SJCRH30 (cell line): Measurements from ENCODE around the gene GUK1. TPM values are rescaled to one million over a fixed set of nuclear protein-coding genes. Genes with fewer than 3 reads are reported as not detected.
"Not testable (repeated sequence)": the region's sequence is repeated elsewhere in the genome, so short reads cannot be mapped to it uniquely, and the experiment has no call there.

Source experiments
- DNase-seq, 2 experiments: peaks; one replicate each; pipeline ENCODE4 v3.0.0-alpha.2; 2015 to 2020
- H3K27ac ChIP-seq: fragments of 250-450 bp; sonication (Bioruptor Pico); 2 replicates; pipeline ENCODE4 v1.5.1; 2020; ENCODE audit warnings: mild to moderate bottlenecking, moderate library complexity
- H3K27me3 ChIP-seq: fragments of 250-450 bp; sonication (Bioruptor Pico); 2 replicates; pipeline ENCODE4 v1.5.1; 2020; ENCODE audit warnings: mild to moderate bottlenecking, moderate library complexity
- H3K36me3 ChIP-seq: fragments of 250-450 bp; sonication (Bioruptor Pico); 2 replicates; pipeline ENCODE4 v1.5.1; 2020; ENCODE audit warnings: mild to moderate bottlenecking, moderate library complexity
- H3K4me1 ChIP-seq: fragments of 250-450 bp; sonication (Bioruptor Pico); 2 replicates; pipeline ENCODE4 v1.5.1; 2020; ENCODE audit warnings: mild to moderate bottlenecking, moderate library complexity
- H3K4me3 ChIP-seq: fragments of 250-450 bp; sonication (Bioruptor Pico); 2 replicates; pipeline ENCODE4 v1.5.1; 2020; ENCODE audit warnings: mild to moderate bottlenecking, moderate library complexity
- H3K9me3 ChIP-seq: fragments of 250-450 bp; sonication (Bioruptor Pico); replicated peaks from 2 replicates; pipeline ENCODE4 v1.5.1; 2020; ENCODE audit warnings: mild to moderate bottlenecking, moderate library complexity
- total RNA-seq: library from RNA; depleted of rRNA; stranded (reverse); fragments of >200 nt; shearing (Covaris generic); gene quantifications from 2 replicates; pipeline ENCODE4 v1.2.3, GENCODE V29; 2014

GUK1 gene
- total RNA-seq, 1 experiment from 2014 or later = 114 TPM

DNA sequence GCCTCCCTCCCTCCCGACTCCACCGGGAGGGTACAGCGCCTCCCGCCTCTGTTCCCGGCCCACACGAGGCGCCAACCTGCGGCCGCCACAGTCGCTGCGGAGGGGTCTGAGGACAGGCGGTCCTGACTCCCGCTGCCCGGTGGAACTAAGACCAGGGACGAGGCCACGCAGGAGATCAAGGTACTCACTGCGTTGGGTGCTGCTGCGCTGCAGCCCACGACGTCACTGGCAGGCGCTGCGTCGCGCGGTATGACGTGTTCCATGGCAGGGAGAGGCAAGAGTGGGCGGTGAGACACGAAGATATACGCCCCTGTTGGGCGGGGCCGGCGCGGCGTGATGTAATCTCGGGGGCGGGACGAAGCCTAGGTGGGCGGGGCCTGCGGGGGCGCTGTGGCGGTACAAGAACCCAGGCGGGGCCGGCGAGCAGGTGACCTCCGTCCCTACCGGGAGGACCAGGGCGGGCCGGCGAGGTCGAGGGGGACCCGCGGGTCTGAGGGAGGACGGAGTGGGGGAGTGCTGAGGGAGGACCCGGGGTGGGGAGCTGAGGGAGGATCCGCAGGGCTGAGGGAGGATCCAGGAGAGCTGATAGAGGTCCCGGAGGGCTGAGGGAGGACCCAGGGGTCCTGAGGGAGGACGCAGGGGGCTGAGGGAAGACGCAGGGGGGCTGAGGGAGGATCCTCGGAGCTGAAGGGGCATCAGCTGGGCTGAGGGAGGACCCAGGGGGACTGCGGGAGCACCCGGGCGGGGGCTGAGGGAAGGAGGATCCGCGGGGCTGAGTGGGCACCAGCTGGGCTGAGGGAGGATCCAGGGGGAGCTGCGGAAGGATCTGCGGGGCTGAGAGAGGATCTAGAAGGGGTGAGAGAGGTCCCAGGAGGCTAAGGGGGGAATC lies 30.8 kb upstream of the GUK1 start, which contains the start of gene MRPL55:
Gene MRPL55 (minus strand): TSS at position 227 of the 889 bp plus-strand sequence. CDS start 1,039 bp downstream, outside the sequence.
- H3K27me3 ChIP-seq = no peaks in the 10 kb centered on the region
- peak; percentile 97 to 98 for DNase-seq
- peaks cover 5% of the 10 kb centered on the region for H3K4me1 ChIP-seq
- 0 out of 2 replicates have a peak, but pooled peaks cover 2% of the 10 kb centered on the region for H3K36me3 ChIP-seq
- no peaks in the 10 kb centered on the region; the same call in none of the 2 replicates for H3K9me3 ChIP-seq
- peak within 1 kb of the TSS; percentile 91 for H3K27ac ChIP-seq
- H3K4me3 ChIP-seq = peak within 1 kb of the TSS; percentile 94

DNA sequence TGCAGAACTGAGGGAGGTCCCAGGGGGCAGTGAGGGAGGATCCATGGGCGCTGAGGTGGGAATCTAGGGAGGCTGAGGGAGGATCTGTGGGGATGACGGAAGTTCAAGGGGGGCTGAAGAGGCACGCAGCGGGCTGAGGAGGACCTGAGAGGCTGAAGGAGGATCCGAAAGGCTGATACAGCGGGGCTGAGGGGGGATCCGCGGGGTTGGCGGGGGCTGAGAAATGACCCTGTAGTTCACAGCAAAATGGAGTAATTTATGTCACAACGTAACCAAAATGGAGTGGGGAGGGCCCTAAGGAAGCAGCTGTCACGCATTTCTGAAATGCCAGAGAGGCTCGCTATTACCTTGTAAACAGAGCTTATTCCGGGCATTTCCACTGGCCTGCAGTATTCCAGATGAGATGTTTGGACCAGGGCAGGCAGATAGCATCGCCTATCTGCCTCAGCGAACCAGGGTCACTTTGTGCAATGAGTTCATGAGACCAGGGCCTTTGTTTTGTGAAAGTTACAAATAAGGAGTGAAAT lies 30.1 kb upstream of the GUK1 start:
- Histone ChIP-seq H3K9me3 (no peaks in the 10 kb centered on the region; the same call in none of the 2 replicates), H3K4me3 (peak overlapping the region; percentile 94), H3K4me1 (peaks cover 5% of the 10 kb centered on the region), H3K27ac (peak overlapping the region; percentile 91), H3K36me3 (0 out of 2 replicates have a peak, but pooled peaks cover 2% of the 10 kb centered on the region), H3K27me3 (no peaks in the 10 kb centered on the region)
- peak; percentile 75 to 76 for DNase-seq

DNA sequence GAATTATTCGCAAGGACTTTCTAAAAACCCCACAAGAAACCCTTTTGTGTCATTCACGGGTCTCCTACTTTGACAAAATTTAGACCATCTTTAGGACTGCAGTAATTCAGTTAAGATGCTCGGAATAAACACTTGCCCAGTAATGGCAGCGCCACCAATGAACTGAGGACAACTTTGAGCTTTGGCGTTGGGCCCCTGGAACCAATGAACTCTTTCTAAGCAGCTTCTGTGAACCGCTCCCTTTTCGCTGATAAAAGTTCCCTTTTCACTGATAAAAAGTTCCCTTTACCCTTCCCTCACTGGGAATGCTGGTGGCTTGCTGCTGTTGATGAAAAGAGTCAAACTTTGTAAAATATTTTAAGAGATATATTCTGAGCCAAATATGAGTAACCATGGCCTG lies 29.5 kb upstream of the GUK1 start:
- H3K9me3 ChIP-seq = no peaks in the 10 kb centered on the region; the same call in none of the 2 replicates
- H3K36me3 ChIP-seq = 0 out of 2 replicates have a peak, but pooled peaks cover 2% of the 10 kb centered on the region
- peak overlapping the region; percentile 91 for H3K27ac ChIP-seq
- H3K27me3 ChIP-seq = no peaks in the 10 kb centered on the region
- H3K4me1 ChIP-seq = peaks cover 5% of the 10 kb centered on the region
- H3K4me3 ChIP-seq = peak overlapping the region; percentile 94
- no peak for DNase-seq

DNA sequence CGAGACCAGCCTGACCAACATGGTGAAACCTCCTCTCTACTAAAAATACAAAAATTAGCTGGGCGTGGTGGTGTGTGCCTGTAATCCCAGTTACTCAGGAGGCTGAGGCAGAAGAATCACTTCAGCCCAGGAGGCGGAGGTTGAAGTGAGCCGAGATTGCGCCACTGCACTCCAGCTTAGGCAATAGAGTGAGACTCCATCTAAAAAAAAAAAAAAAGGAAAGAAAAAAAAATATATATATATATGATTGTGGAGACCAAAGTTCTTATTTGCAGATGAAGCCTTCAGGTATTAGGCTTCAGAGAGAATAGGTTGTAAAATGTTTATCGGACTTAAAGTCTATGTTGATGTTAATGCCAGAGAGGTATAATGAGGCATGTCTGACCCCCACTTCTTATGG lies 28.8 kb upstream of the GUK1 start:
- not testable (repeated sequence) for H3K27ac ChIP-seq, H3K4me1 ChIP-seq, DNase-seq, H3K9me3 ChIP-seq, H3K36me3 ChIP-seq, H3K4me3 ChIP-seq, H3K27me3 ChIP-seq

DNA sequence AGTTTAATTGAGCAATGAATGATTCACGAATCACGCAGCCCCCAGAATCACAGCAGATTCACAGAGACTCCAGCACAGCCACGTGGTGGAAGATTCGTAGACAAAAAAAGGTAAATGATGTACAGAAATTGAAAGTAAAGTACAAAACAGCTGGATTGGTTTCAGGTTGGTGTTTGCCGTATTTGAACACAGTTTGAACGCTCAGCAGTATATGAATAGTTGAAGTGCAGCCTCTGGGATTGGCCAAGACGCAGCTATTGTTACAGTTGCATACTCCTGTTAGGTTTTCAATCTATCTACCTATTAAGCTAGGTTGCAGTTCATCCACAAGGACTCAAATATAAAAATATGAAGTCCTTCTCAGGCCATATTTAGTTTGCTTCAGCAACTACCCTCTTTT lies 27.9 kb upstream of the GUK1 start:
- no peak for DNase-seq

DNA sequence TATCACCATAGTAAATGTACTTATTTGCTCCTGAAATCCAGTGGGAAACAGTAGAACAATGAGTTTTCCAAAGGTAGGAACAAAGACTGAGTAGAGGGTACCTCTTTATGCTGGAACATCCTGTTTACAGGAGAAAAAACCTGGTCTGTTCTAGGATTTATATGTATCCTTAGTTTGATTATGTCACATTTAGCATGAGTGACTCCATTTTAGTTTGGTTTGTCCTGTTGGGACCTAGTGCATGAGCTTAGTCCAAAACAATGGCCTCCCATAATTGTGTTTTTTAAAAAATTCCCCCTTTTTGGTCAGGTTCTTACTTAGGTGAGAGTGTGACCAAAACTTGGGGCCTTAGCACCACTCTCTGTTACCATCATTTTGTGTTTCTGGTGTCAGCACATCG lies 27.5 kb upstream of the GUK1 start:
- Histone ChIP-seq H3K36me3 (no peaks in the 10 kb centered on the region), H3K9me3 (peaks cover 4% of the 10 kb centered on the region), H3K27me3 (no peaks in the 10 kb centered on the region), H3K4me3 (no peak overlapping the region), H3K4me1 (peaks cover 5% of the 10 kb centered on the region), H3K27ac (no peak overlapping the region)
- no peak for DNase-seq

More for the DNA sequence above, 27.9 kb upstream of the GUK1 start:
- peaks cover under 1% of the 10 kb centered on the region for H3K9me3 ChIP-seq
- H3K27ac ChIP-seq = no peak overlapping the region
- H3K4me1 ChIP-seq = peaks cover 5% of the 10 kb centered on the region
- H3K4me3 ChIP-seq = no peak overlapping the region
- H3K27me3 ChIP-seq = no peaks in the 10 kb centered on the region
- no peaks in the 10 kb centered on the region for H3K36me3 ChIP-seq

DNA sequence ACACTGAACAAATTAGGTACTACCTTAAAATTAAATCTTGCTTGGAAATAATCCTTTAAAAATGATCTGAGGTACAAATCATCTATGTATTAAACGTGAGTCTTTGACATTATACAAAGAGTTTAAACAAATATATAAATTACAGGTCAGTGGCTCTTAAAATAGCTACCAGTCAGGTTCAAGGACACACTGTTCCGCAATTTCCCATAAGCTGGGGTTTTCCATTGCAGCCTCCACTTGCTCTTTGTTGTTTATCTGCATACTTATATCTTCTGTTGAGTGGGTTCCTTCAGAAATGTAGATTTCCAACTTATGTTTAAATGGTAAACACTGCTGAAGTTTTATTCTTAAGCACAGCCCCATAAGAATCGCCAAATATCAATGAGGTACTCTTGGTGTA lies 25.3 kb upstream of the GUK1 start:
- Histone ChIP-seq H3K27ac (no peak overlapping the region), H3K4me1 (peaks cover 5% of the 10 kb centered on the region), H3K4me3 (no peak overlapping the region), H3K9me3 (peaks cover 4% of the 10 kb centered on the region), H3K36me3 (no peaks in the 10 kb centered on the region), H3K27me3 (no peaks in the 10 kb centered on the region)
- no peak for DNase-seq

DNA sequence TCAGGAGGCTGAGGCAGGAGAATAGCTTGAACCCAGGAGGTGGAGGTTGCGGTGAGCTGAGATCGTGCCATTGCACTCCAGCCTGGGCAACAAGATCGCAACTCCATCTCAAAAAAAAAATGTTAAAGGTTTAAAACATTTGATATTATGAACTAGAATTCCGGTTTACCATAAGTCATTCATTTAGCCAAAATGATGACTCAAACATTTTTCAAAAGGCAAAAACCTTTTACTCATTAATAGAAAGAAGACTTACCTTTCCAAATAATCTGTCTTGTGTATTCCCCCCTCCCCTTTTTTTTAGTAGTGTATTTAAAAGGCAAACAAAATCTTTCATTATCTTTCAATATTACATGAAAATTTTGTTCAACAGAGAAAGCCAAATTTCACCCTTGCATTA lies 22.7 kb upstream of the GUK1 start:
- H3K4me1 ChIP-seq = no peaks in the 10 kb centered on the region
- H3K4me3 ChIP-seq = no peak overlapping the region
- no peak overlapping the region for H3K27ac ChIP-seq
- no peak for DNase-seq
- no peaks in the 10 kb centered on the region for H3K36me3 ChIP-seq
- no peaks in the 10 kb centered on the region for H3K27me3 ChIP-seq
- peaks cover 4% of the 10 kb centered on the region for H3K9me3 ChIP-seq

DNA sequence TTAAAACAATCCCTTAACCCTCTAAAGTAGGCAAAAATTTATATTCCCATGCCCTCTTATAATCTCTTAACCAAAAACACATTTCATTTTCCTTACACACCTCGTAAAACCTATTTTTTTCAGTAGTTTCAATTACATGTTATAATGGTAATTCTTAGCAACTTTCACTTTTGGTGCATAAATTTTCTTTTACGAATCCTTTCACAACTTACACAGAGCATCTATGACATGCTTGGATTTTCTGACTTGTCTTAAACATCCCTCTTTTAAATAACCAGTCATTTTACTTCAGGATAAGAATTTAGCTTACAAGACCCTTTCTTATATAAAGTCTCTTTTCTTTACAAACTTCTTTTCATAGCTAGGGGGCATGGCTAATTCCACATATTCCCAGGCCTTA lies 22.0 kb upstream of the GUK1 start:
- no peaks in the 10 kb centered on the region for H3K36me3 ChIP-seq
- H3K4me3 ChIP-seq = no peak overlapping the region
- H3K9me3 ChIP-seq = peaks cover 4% of the 10 kb centered on the region
- no peak for DNase-seq
- H3K27me3 ChIP-seq = peaks cover 4% of the 10 kb centered on the region; the same call in 1 of the 2 replicates
- H3K4me1 ChIP-seq = no peaks in the 10 kb centered on the region
- H3K27ac ChIP-seq = no peak overlapping the region

DNA sequence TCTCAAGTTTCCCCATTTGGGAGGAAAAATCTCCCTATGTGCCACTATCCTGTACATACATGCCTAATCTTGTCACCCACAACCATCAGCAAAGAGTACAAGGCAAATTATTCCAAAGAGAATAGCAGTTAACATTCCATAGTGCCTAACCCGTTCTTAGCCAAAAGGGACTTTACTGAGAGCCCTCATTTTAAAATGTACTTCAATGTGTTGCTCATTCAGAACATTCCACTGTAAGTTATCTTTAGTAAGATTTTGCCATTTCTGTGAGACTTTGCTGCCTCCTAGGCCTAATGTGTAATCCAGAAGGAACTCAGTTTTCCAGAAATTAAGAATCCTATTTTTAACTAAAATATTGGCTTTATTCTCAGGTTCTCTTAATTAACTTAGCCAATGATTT lies 19.7 kb upstream of the GUK1 start:
- peaks cover 9% of the 10 kb centered on the region; the same call in 1 of the 2 replicates for H3K27me3 ChIP-seq
- no peak overlapping the region for H3K4me3 ChIP-seq
- H3K9me3 ChIP-seq = peaks cover 4% of the 10 kb centered on the region; the same call in 1 of the 2 replicates
- DNase-seq = no peak
- no peak overlapping the region for H3K27ac ChIP-seq
- no peaks in the 10 kb centered on the region for H3K4me1 ChIP-seq
- no peaks in the 10 kb centered on the region for H3K36me3 ChIP-seq

DNA sequence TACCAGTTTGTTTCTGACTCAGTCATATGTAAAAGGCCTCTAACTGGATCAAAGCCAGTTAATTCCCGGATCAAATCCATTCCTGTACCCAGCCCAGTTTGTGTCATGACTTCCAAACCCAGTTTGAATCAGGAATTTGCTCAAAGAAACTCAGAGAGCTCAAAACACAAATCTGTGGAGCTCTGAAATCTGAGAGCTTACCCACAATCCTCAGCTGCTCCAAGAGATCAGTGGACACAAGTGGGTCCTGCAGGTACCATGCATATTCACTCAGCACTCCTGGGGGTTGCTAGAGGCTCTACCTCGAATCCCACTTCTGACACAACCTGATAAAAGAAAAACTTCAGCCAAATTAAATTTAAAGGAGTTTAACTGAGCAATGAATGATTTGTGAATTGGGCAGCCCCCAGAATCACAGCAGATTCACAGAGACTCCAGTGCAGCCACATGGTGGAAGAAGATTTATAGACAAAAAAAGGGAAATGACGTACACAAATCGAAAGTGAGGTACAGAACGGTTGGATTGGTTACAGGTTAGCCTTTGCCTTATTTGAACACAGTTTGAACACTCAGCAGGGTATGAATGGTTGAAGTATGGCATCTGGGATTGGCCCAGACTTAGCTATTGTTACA lies 19.1 kb upstream of the GUK1 start:
- Histone ChIP-seq H3K4me1 (no peaks in the 10 kb centered on the region), H3K4me3 (no peak overlapping the region), H3K27ac (no peak overlapping the region), H3K36me3 (no peaks in the 10 kb centered on the region), H3K27me3 (peaks cover 9% of the 10 kb centered on the region; the same call in 1 of the 2 replicates), H3K9me3 (peaks cover 4% of the 10 kb centered on the region; the same call in 1 of the 2 replicates)
- no peak for DNase-seq

DNA sequence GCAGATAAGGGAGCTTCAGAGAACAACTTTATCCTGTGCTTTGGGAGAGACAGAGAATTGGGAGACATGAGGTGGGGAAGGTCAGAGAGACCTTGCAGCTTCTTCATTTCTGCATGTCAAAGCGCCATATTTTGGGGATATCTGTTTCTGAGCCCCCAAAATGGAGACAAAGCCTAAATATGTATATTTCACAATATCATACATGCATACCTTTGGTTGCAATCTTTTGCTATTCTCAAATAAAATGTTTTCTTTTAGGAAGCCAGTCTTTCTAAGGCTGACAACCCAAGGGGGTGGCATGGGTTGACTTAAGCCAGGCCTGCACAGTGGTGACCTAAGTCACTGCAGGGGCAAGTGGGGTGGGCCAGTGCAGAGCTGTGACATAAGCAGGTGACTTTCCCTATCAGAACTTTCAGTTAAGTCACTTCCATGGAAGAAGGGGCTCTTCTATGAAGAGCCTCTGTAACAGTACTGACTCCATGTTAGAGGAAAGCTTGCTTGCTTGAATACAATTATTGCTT lies 17.1 kb upstream of the GUK1 start:
- no peaks in the 10 kb centered on the region; the same call in 1 of the 2 replicates for H3K9me3 ChIP-seq
- no peaks in the 10 kb centered on the region for H3K36me3 ChIP-seq
- H3K4me3 ChIP-seq = no peak overlapping the region
- H3K4me1 ChIP-seq = no peaks in the 10 kb centered on the region
- no peak overlapping the region for H3K27ac ChIP-seq
- no peak for DNase-seq
- H3K27me3 ChIP-seq = peaks cover 12% of the 10 kb centered on the region; the same call in 1 of the 2 replicates

DNA sequence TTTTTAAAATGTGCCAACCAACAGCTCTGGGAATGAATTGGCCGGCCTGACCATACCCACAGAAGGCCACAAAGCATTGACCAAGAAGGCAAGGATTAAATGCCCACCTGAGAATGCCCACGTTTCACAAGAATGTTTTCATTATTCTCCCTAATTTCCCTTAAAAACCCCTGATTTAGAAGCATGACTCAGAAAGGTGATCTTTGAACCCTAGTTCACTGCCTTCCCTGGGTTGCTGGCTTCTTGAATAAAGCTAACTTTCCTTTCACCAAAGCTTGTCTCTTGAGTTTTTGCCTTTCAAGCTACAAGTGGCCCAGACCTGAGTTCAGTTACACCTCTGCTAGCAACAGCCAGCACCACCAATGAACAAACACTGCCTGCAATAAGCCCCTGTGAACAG lies 16.6 kb upstream of the GUK1 start:
- Histone ChIP-seq H3K27ac (no peak overlapping the region), H3K4me1 (no peaks in the 10 kb centered on the region), H3K9me3 (no peaks in the 10 kb centered on the region; the same call in 1 of the 2 replicates), H3K36me3 (no peaks in the 10 kb centered on the region), H3K4me3 (no peak overlapping the region), H3K27me3 (peaks cover 12% of the 10 kb centered on the region; the same call in 1 of the 2 replicates)
- no peak for DNase-seq

DNA sequence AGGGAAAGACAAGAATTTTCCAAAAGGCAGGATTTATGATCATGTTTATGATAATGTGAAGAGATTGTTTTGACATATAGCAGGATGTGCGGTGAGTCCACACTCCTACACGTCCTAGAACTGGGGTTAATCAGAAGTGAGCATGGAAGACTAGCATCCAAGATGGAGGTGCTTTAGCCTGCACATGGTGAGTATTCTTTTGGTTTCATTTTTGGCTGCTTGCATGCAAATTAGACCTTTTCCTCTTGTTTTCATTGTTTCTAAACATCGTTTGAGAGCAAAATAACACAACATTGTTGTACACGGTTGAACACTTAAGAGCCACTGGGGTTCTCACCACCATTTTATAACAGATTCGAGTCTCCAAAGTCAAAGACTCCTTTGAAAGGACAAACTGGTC lies 14.9 kb upstream of the GUK1 start:
- Histone ChIP-seq H3K27ac (no peak overlapping the region), H3K36me3 (no peaks in the 10 kb centered on the region), H3K9me3 (no peaks in the 10 kb centered on the region), H3K4me1 (no peaks in the 10 kb centered on the region), H3K4me3 (no peak overlapping the region), H3K27me3 (peaks cover 12% of the 10 kb centered on the region; the same call in 1 of the 2 replicates)
- DNase-seq = no peak
